GM21367 (cell line): ENCODE data around the gene HSD17B7.
"Not testable (repeated sequence)": the region's sequence is repeated elsewhere in the genome, so short reads cannot be mapped to it uniquely, and the experiment has no call there.

Experiments used
- ATAC-seq: cut with Tn5 transposase; IDR thresholded peaks from one replicate; pipeline ENCODE4 v1.9.1; 2021; ENCODE audit not compliant: unreplicated experiment

Gene HSD17B7

GRCh38 chr1:162790303-162790984, at the start of gene HSD17B7:
Gene HSD17B7, plus strand, starts transcription at chr1:162790702. Its CDS starts 99 bp downstream, at chr1:162790801.
- peak; percentile 99 for ATAC-seq

- ATAC-seq = no peak
These were observed 49.7 kb upstream of the HSD17B7 start for GRCh38 chr1:162740755-162741154.

DNA sequence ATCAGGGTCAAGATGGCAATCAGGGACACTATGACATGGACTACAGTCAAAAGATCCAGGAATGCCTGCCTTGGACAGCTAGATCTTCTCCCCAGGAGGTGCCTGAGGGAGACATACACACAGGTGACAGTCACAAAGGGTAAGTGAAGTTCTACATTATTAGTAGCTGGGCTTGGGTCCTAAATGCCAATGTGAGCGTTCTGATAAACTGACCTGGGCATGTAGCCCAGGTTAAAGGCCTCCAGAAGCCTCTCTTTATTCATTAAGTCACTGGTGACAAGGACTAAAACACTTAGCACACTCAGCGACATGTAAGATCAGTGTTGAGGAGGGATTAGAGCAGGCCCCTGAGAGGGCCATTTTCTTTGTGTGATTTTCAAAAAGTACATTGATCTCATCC, 48.9 kb upstream of the HSD17B7 start:
- no peak for ATAC-seq

- ATAC-seq = not testable (repeated sequence)
These were observed 44.1 kb upstream of the HSD17B7 start for GRCh38 chr1:162746264-162746942.

- no peak for ATAC-seq
These were observed 37.4 kb upstream of the HSD17B7 start for GRCh38 chr1:162753001-162753658.

DNA sequence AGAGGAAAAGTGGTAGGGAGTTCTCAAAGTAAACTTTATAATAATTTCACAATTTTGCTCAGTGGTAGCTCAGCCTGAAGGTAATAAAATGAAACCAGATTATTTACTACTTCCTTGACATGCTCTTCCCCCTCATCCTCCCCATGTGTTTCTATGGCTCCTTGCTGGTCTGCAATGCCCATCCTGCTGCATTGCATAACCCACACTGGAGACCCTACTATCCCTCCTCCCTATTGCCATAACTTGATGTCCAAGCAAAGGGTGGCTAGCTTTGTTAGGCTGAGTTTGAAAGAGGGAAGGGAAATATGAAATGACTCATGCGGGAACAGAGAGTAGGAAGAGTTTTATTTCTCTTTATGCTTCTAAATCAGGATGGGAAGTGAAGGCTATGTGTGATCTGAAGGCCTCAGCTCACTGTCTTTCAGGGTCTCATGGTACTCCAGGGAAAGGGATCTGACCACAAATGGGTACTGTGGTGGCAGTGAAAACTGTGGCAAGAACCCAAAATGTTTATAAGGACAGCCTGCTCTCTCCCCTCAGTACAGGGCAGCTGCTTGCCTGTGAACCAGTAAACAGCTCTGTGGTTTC, 36.4 kb upstream of the HSD17B7 start:
- ATAC-seq = no peak

- no peak for ATAC-seq
These were observed 35.2 kb upstream of the HSD17B7 start for GRCh38 chr1:162755306-162755705.

- no peak for ATAC-seq
These were observed 34.0 kb upstream of the HSD17B7 start for GRCh38 chr1:162756523-162756922.

DNA sequence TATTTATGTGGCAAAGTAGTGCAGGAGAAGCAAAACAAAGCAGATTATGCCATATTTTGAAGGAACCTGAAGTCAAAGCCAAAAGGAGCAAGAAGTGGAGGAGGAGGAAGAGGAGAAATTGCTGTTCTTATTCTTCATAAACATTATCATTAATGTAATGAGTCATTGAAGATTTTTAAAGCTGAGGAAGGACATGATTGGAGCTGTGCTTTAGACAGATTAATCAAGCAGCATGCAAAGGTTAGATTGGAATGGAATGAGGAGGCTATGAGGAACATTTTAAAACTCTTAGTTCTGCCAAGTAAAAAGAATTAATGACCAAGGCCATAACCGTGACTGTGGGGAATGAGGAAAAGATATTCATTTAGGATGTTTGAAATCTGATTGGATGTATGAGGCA, 33.0 kb upstream of the HSD17B7 start:
- no peak for ATAC-seq

- ATAC-seq = no peak
These were observed 24.7 kb upstream of the HSD17B7 start for GRCh38 chr1:162765788-162766187.

DNA sequence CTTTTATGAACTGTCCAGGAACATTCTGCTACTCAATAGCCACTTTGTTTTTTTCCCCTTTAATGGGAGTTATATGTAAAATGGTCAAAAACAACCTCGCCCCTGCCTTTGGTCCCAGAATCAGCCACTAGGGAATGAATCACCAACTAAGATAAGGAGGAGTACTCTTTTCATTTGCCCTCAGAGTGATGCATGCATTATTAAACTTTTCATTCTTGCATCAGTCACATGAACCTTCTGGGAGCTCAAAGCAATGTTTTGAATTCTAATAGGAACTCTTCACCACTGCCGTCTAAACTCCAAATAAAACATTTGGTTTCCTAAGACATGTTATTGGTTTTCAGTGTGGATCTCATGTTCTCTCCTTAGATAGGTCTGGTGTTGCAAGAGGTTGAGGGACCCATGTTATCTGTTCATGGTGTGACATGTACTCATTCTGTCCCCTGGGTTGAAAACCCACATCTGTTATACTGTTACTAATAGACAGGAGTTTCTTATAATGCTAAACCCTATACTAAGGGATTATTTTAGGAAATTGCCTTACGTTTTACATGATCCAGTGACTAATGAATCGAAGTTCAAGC, 17.8 kb upstream of the HSD17B7 start:
- no peak for ATAC-seq

DNA sequence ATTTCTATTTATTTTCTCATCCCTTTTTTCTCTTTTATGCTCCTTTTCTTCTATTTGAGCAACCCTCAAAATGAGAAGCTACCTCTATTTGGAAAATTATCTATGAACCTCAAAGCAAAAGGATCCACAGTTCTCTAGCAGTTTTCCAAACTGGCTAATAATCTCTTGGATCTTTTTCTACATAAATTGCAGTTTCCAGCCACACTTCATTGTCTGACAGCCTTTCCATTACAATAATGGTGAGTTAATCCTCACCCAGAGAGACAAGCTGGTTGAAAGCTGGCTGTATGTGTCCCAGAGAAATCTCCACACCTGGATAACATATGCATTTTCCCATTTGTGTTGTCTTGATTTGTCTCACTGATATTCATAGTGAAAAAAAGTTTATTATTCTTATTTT, 16.5 kb upstream of the HSD17B7 start:
- ATAC-seq = no peak

DNA sequence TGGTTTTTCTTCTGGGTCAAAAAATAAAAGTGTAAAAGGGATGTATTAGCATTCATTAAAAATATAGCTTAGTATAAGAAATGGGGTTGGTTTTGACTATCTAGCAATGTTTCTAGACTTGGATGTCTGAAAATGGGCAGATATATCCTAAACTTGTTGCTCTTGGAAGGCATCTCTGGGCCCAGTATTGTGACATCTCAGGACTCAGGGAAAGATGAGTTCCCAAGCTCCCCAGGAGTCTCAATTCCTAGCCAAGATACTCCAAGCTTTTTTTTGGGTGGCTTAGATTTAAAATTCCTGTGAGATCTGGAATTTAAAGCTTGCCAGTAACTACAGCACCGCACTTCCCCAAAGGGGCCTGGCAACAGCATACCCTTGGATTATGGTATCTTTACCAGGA, 11.5 kb upstream of the HSD17B7 start:
- no peak for ATAC-seq

- ATAC-seq = no peak
These were observed 7.8 kb upstream of the HSD17B7 start for GRCh38 chr1:162782671-162783070.

- ATAC-seq = not testable (repeated sequence)
These were observed 5.6 kb upstream of the HSD17B7 start for GRCh38 chr1:162784926-162785325.

DNA sequence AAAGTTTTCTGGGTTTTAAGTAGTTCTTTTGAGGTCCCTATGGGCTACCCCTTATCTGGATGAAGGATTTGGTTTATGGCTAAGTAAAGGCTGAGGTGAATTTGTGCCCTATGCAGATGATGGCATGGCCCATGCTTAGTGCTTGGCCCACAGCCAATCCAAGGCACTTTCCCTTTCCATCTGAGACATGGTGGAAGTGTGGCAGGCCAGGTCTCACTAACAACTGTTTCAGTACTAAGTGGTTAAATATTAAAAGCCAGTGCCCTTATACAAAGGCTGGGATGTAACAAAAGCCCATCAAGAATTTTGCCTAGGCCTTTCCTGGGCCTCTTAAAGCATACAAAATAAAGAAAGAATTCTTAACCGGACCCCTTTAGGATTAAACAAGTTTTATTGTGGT, 1.7 kb upstream of the HSD17B7 start:
- not testable (repeated sequence) for ATAC-seq

- not testable (repeated sequence) for ATAC-seq
These were observed 469 bp downstream of the HSD17B7 start for GRCh38 chr1:162790985-162791357.

DNA sequence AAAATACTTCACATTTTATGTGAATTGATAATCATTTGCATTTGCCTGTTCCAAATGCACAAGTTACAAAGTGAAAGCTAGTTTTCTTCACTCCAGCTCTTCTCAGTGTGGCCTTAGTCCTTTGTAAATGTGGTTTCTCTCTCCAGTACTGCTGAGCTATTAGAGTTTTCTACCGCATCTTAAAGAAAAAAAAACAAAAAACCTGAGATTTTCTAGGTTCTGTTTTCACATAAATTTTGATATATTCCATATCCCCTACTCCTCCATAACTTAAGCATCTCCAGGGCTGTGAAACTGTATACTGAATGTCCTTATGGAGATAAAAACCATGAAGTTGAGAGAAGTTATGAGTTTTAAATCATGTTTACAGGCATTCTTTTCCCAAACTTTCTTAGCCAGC, 3.8 kb downstream of the HSD17B7 start:
- not testable (repeated sequence) for ATAC-seq

GRCh38 chr1:162796617-162797279, 6.2 kb downstream of the HSD17B7 start:
- not testable (repeated sequence) for ATAC-seq

- ATAC-seq = not testable (repeated sequence)
These were observed 9.7 kb downstream of the HSD17B7 start for GRCh38 chr1:162799995-162800830.
